NCI-H774 (cell line): Measurements from ENCODE around the gene SPON2.

ENCODE experiments used
- DNase-seq: peaks from one replicate; lab custom pipeline; 2025; lab: John Stamatoyannopoulos, UW

SPON2 gene

DNA sequence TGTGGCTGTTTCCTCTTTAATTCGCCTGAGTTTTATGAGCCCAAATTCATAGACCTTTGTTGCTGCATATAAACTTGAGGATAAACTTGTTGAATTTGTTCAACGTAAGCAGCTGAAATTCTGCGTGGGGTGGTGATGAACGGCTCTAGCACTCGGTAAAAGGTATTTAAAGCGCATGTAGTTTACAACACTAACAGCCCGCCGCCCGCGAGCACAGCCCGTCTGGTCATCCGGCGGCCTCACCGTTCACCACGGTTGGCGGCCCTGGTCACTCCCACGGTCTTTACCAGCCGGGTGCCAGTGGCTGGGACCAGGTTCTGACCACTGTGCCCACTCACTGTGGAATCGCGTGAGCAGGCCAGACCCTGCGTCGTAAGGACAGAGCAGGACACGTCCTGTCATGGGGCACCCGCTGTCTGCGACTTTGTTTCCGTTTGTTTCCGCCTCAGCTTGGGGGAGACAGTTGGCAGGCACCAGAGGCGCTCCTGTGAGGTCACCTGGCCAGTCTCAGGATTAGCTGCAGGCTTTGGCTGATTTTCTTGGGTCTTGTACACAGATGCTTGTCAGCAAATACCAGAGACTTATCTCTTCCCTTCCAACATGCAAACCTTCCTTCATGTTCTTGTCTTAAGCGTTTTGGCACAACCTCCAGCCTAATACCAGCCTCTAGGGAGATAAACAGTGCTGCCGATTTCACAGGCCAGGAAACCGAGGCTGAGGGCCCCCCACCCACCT, 36.8 kb upstream of the SPON2 start:
- no peak for DNase-seq

DNA sequence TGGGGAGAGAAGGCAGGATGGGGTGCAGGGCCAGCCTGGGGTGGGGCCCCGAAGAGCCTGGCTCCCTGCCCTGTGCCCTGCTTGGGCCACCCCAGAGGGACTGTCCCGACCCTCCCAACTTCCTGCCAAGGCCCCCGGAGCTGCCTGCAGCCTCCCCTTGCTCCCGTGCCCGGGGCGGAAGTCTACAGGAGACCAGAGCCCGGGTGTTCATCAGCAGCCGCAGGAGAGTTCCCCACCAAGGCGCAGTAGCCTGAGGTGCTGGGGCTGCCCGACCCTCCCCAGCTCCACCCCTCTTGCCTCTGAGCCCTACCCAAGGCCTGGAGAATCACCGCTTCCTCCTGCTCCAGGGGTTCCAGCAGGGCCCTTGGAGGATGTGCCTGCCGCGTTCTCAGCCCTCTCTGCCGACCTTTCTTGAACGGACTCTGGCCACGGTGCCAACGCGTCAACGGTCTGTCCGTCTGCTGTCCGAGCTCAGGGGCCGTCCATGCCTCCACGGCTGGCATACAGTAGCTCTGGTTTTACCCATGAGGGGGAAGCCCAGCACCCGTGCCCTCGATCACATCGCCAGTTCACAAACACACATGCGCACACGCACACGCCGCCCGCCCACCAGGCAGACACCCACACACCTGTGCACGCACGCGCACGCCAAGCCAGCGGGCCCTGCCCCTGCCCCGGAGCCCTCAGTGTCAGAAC, 36.0 kb upstream of the SPON2 start:
- no peak for DNase-seq

DNA sequence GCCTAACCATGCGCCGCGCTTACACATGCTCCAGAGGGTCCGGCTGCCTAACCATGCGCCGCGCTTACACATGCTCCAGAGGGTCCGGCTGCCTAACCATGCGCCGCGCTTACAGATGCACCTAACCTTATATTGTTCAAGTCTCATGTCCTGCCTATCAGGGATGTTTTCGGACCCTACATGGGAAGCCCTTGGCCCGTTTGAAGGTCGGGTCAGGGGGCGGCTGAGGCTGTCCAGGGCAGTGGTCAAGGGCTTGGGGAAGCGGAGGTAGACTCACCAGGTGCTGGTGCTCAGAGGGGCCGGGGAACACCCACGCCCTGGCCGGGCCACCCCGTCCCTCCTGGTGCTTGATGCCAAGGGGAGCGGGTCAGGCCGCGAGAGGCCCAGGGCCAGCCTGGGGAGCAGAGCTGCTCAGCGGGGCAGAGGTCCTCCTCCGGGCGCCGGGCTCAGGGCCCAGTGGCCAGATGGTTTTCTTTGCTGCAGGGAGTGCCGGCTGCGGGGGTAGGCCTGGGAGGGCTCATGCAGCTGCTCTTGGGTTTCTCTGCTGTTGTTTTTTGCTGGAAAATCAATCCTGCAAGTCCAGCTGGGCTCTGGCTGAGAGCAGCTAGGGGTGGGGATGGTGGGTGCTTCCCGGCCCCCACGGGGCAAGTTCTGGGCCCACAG, 35.4 kb upstream of the SPON2 start:
- no peak for DNase-seq

DNA sequence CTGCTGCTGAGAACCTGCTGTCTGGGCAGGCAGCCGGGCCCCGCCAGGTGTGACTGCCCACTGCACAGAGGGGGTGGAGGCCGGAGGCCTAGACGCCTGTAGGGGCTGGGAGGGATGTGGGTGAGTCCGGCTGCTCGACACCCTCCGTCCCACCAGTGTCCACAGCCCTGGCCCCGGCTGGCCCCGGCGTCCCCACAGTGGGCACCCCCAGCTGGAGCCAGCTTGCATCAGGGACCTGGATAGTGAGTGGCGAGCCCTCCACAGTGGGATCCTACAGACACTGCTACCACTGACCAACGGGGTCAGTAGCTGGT, 34.7 kb upstream of the SPON2 start:
- DNase-seq = no peak

DNA sequence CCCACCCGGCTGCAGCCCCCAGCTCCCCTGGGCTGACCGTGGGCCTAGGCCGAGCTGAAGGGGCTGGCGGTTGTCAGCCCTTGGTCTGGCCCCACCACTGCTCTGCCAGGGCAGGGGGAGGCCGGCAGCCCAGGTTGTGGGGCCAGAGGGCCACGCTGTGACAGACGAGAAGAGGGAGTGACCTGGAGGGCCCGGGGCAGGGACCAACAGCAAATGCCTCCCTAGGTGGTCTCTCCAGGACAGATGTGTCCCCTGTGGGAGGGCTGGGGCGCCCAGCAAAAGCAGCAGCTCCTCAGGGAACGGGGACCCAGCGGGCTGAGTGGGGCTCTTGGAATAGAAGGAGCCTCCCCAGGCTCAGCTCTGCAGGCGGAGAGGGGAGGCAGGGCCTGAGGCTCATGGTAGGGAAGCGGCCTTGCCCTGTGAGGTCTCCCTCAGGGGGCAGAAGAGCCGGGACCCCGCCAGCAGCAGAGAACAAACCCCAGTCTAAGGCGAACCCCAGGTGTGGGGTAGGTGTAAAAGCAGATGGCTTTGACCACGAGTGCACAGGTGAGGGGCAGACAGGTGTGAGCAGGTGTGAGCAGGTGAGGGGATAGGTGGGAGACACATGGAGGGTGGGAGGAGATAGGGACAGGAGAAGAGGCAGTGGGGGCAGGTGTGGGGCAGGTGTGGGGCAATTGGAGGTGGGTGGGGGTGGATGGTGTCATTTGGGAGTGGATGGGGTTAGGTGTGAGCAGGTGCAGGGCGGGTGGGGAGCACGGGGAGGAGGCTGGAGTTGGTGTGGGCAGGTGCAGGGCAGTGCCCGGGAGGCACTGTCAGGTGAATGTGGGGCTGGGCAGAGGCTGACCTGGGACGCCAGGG, 34.1 kb upstream of the SPON2 start:
- DNase-seq = no peak

DNA sequence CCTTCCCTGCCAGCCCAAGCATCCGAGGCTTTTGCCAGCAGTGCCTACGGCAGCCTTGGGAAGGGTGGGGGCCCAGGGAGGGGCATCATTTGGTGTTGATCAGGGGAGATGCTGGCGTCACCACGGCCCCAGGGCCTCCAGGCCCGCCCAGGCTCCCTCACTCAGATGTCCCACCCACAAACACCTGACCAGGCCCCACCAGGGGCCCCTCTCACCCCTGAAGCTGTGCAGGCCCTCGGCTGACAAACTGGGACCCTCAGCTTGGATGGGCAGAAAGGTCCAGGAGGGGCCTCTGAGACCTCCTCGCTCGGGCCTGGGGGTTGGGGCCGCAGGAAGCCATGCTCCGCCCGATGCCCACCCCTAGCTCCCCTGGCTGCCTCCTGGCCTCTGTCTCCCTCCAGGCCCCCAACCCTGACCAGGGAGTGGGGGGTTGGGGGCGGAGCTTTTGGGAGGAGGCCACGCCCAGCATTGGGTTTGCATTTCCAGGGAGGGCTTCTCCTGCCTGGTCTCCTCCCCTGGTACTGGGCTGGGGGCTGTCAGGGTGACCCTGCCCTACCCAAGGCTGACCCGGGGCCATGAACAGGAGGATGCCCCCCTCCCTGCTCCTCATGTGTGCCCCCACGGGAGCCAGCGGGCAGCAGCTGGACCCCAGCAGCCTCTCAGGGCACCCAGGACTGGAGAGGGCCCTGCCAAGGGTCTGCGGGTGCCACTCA, 33.4 kb upstream of the SPON2 start:
- no peak for DNase-seq

DNA sequence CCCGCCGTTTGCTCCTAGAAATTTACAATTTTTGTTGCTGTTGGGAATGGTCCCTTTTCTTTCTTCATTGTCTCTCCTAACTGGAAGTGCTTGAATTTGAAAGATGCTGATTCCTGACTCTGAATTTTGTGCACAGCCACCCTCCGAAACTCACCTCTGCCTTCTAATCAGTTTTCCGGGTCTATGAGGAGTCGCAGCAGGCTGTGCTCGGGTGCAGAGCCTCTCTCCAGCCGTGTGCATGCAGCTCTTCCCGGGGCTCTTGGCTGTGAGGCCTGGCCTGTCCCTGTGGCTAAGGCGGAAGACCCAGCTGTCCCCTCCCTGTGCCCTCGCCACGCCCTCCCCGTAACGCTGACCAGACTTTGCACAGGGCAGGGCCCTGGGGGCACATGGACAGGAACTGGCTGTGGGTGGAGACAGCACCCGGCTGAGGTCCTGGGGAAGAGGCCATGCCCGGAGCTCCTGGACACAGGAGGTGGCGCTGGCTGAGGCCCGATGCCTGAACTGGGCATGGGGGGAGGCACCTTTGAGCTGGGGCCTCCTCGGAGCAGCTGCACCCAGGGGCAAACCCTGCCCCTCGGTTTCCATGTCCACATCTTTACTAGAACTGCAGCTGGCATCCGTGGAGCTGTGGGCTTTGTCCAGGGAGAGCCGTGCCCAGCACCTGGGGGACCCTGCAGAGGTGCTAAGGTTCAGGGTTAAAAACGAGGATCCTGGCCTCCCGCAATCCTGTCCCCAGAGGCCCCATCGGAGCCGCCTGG, 32.6 kb upstream of the SPON2 start:
- no peak for DNase-seq

DNA sequence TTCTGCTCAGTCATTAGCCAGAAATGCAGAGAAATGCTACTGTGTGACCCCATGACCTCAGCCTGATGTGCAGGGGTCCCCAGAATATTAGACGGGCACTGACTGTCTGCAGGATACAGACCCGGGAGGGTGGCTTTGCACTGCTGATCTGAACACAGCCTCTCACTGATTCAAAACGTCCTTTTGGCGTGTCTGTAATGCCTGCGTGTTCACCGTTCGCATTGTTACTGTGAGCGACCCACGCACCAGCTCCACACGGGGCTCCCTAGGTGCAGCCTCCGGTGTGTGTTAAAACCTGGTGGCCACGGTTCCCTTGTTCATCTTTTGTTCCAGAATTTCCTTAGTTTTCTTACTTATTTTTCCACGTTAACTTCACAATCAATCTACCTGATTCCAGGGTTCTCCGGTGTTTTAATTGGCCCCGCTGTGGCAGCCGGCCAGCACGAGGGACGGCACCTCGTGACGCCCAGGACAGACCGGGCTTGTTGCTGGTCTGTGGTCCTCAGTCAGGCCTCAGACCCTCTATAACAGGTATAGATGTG, 32.0 kb upstream of the SPON2 start:
- no peak for DNase-seq

DNA sequence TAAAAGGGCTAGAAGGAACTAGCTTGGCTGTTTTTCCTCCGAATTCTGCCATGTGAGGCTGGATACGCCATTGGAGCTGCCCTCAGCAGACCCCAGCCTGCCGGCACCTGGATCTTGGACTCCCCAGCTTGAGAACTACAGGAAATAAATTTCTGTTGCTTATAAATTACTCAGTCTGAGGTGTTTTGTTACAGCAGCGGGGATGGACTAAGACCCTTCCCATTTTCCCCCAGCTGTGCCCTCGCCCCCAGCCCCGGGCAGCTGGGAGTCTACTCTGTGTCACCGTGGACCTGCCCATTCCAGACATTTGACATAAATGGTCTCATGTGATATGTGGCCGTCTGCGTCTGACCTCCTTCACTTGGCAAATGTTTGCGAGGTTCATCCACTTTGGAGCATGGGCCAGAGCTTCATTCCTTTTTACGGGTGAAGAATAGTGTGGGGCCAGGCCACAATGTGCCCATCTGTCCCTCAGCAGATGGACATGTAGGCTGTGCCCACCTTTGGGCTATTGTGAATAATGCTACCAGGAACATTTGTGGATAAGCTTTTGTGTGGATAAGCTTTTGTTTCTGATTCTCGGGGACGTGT, 30.7 kb upstream of the SPON2 start:
- DNase-seq = no peak

DNA sequence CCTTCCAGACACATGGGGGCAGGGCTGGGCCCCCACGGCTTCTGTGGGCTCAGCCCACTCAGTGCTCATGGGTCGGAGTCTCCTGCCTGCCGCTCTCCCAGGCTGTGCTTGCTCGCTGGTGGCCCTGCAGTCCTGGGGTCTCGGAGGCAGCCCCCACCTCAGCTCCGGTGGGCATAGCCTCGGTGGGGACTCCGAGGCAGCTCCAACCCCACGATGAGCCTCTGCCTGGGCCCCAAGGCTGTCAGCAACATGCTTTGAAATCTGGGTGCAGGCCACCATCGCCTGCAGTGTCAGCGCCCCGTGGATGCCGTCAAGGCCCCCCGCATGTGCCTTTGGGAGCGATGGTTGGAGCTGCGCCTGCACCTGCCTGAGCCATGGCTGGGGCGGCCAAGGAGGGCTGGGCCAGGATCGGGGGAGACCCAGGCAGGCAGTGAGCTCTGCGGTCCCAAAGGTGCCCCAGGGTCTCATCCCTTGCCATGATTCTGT, 30.2 kb upstream of the SPON2 start:
- no peak for DNase-seq

DNA sequence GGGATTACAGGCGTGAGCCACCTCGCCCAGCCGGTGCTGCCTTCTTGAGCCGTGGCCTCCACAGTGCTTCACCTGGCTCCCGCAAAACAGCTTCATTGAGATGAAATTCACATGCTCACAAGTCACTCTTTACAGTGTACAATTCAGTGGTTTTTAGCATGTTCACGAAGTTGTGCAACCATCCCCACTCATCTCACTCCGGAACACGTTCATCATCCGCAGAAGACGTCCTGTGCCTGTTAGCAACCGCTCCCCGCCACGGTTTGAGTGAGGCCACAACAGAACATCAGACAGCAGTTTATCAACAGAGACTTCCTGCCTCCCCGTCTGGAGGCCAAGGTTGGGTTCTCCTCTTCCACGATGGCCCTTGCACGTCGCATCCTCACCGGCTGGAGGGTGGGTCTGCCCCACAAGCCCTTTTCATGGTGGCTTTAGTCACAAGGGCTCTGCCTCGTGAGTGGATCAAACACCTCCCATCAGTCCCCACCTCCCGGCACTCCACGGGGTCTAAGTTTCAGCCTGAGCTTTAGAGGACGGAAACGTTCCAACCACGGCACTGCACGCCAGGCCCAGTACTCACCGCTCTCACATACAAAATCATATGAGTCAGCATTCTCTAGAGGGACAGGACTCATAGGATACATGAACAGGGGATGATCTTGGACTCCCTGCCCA, 29.6 kb upstream of the SPON2 start:
- no peak for DNase-seq

DNA sequence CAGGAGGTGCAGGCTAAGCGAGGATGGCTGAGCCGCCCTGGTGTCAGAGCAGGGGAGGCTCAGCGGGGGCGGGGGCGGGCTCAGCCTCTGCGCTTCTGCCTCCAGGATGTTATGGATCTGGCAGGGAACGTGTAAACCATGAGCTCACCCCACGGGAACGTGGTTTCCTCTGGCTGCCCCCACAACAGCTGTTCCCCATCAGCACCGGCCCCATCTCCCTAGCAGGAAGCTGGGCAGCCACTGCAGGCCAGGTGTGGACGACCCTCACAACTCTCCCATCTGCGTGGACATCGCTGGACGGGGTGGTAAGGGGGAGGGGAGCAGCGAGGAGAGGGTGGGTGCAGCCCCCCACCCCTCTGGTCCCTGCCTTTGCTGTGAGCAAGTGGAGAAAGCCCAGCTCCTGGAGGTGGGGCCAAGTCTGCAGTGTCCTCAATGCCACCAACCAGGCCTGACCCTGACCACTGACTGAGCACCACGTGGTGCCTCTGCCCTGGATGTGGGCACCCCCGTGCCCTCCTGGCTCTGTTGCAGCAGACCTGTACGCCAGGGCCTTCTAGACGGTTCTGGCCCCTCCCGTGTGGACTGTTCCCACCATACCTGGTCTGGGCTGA, 28.1 kb upstream of the SPON2 start:
- no peak for DNase-seq

DNA sequence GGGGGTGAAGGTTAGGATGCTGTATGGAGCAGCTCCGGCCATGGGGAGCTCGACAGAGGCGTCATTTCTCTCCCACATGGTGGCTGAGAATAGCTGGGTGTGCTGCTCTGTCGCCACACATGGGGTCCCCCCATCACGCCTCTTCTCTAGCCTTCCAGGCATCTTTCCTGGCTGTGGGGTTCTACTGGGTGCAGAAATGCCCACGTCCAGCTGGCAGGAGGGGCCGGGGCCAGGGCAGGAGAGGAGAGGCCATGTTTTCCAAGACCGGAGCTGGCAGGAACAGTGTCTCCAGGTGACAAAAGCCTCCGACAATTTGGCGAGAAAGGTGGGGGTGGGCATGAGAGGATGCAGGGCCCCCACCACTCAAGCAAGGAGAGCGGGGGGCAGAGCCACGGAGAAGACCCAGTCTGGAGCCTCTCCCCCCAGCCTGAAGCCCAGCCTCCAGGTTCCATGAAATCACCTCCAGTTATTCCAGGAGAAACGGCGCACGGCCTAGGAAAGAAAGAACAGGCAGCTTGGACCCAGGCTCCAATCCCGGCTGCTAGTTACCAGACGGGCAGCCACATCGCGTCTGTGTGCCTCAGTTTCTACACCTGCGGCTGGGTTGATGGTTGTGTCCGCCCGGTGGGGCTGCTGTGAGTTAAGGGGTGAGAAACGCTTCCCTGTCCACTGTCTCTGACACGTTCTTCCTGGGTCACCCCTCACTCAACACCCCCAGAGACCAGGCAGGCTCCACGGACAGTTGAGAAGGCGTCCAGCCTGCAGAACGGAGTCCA, 27.4 kb upstream of the SPON2 start:
- DNase-seq = no peak

DNA sequence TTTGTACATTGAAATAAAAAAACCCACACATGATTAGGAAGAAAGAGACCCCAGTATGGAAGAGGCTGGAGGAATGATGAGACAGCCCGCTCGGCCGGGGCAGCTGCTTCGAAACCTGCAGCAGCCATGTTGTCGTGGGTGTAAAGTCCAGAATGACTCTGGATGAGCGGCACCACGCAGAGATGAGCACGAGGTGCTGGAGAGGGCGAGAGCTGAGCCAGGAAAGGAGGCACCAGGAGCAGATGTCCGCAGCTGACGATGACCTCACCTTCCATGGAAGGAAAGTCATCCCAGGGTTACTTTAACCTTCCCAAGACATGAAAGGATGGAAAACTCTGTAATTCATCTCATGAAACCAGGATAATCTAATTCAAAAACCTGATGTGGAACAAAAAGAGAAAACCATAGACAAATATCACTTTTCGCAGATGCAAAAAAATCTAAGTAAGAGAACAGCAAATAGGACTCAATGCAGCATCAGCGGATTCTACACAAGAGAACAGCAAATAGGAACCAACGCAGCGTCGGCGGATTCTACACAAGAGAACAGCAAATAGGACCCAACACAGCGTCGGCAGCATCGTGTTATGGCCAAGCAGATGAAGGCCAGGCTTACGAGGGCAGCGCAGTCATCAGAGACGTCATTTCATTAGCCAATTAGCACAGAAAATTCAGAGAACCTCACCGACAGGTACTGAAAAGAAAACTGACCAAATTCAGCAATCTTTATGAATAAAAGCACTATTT, 25.9 kb upstream of the SPON2 start:
- DNase-seq = no peak

DNA sequence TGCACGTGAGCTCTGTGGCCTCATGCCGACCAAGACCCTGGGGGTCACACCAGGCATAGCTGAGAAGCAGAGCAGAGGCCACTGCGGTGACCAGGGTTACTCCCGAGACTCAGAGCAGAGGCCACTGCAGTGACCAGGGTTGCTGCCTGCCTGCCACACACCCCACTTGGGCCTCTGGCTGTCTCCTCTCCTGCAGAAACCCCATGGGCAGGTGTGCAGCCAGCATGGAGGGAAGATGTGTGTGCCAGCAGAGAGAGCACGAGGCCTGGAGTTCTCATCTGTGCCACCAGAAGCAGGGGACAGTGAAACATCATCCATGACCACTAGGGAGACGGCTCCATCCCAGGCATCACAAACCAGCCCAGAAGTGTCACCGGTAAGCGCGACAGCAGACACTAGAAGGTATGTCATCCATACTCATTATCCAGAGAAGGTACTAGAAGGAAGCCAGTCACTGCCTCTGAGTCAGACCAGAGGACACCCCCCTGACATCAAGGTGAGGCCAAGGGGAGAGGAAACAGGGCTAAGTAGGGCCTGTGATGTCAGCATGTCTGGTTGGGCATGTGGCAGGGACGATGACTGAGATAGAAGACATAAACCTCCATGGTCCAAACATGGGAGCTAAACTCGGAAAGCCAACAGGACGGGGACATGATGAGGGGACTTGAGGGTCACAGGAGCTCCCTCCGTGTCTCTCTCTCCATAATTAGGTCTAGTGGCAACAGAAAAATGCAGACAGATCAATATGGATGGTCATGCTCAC, 24.2 kb upstream of the SPON2 start:
- no peak for DNase-seq

DNA sequence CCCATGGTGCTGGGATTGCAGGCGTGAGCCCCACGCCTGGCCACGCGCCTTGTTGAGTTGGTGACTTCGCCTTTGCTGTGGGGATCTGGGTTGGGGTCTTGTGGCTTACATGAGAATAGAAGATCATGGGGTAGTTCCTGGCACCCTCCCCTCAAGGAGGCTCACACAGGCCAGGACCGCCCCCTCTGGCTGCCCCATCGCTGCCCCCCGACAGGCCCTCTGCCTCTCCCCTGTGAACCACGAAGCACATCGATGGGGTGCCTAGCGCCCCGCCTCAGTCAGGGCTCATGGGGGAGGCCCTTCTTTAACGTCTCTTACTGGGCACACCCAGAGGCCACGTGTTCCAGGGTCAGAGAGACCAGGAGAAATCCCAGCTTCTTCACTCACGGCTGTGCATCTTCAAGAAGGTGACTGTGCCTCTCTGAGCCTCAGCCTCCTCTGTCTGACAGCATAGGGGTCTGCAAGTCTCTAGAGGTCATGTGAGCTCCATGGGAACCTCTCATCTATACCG, 23.6 kb upstream of the SPON2 start:
- no peak for DNase-seq
